Type B pancreatic cell (in vitro differentiated cells): ENCODE measurements around the gene THAP9. TPM values are rescaled to one million over a fixed set of nuclear protein-coding genes. Genes with fewer than 3 reads are reported as not detected.

Source experiments
- DNase-seq: peaks from one replicate; pipeline ENCODE4 v3.0.0; 2021; ENCODE audit warnings: mixed read lengths; ENCODE audit not compliant: unreplicated experiment; ENCODE audit errors: extremely low spot score
- H3K27ac Mint-ChIP-seq: 2 replicates; pipeline ENCODE4 v1.8.0; 2021; ENCODE audit warnings: mild to moderate bottlenecking, mixed read lengths
- H3K27me3 Mint-ChIP-seq: 2 replicates; pipeline ENCODE4 v1.8.0; 2021; ENCODE audit warnings: mixed read lengths
- H3K36me3 Mint-ChIP-seq: 2 replicates; pipeline ENCODE4 v1.8.0; 2021; ENCODE audit warnings: mixed read lengths
- H3K4me1 Mint-ChIP-seq: one replicate; pipeline ENCODE4 v1.8.0; 2021; ENCODE audit warnings: mixed read lengths; ENCODE audit not compliant: unreplicated experiment
- H3K4me3 Mint-ChIP-seq: 2 replicates; pipeline ENCODE4 v1.8.0; 2021; ENCODE audit warnings: mild to moderate bottlenecking, mixed read lengths
- H3K9me3 Mint-ChIP-seq: 2 replicates; pipeline ENCODE4 v1.8.0; 2021; ENCODE audit warnings: mixed read lengths
- total RNA-seq: library from RNA; stranded (reverse); gene quantifications from 2 replicates; pipeline ENCODE4 v1.2.1, GENCODE V29; 2021; ENCODE audit warnings: low replicate concordance
- TF ChIP-seq, protein P1 (sequence below): fragments of 200-600 bp; sonication (generic); conservative IDR thresholded peaks from 2 replicates; pipeline ENCODE4 v1.5.0; 2021; ENCODE audit warnings: antibody characterized with exemption, mild to moderate bottlenecking

THAP9 gene
- total RNA-seq, 1 donor from 2014 or later, result 8.4 TPM

DNA sequence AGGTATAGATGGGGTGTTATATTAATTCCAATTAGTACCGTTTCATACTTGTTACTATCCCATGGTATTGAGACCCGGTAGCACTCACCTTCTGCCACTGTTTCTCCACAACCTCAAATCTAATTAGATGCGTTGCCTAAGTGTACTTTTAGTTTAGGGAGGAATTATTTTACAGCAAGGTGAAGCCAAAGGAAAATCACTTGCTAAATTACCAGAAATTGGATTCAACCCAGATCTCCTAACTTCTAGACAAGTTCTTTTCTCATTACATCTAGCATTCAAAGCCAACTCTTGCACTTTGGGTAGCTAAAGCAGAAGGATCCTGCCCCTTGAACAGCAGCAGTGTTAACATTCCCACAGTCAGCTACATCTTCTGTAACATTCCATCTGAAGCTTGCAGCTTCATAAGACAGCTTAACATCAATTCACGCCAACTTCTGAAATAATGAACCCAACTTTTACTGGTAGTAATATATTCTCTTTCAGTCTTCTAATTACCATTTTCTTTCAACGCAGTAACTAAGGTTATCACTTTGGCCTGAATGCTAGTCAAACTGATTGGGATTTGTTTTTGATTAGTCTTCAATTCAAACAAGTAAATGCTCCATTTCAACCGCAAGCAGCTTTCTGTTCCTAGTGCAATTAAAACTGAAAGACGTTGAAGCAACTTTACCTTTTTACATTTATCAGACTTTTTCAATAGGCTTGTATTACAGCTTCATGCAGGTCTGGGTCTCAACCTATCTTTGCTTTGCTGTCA is 8.6 kb upstream of the THAP9 start:
- Mint-ChIP-seq H3K4me1 (peaks cover 20% of the 10 kb centered on the region), H3K27me3 (no peaks in the 10 kb centered on the region), H3K9me3 (no peaks in the 10 kb centered on the region), H3K27ac (peak overlapping the region; percentile 97), H3K36me3 (peaks cover 24% of the 10 kb centered on the region), H3K4me3 (peak overlapping the region; percentile 95)
- TF ChIP-seq, protein P1, sequence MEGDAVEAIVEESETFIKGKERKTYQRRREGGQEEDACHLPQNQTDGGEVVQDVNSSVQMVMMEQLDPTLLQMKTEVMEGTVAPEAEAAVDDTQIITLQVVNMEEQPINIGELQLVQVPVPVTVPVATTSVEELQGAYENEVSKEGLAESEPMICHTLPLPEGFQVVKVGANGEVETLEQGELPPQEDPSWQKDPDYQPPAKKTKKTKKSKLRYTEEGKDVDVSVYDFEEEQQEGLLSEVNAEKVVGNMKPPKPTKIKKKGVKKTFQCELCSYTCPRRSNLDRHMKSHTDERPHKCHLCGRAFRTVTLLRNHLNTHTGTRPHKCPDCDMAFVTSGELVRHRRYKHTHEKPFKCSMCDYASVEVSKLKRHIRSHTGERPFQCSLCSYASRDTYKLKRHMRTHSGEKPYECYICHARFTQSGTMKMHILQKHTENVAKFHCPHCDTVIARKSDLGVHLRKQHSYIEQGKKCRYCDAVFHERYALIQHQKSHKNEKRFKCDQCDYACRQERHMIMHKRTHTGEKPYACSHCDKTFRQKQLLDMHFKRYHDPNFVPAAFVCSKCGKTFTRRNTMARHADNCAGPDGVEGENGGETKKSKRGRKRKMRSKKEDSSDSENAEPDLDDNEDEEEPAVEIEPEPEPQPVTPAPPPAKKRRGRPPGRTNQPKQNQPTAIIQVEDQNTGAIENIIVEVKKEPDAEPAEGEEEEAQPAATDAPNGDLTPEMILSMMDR, result no peak
- no peak for DNase-seq

DNA sequence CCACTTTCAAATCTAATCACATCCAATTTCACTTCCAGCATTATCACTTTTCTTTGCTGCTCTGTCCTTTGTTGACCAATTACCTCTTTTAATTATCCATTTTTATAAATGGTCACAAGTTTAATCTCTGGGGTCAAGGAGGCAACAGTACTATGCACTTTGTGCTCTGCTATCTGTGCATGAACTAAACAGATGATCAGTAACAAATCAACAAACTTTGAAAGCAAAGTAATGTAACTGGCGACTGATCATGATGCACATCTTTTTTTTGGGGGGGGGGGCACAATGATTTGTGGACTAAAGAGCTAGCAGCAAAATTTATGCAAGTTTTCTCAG is 8.1 kb upstream of the THAP9 start:
- Mint-ChIP-seq H3K27ac (peak overlapping the region; percentile 97), H3K9me3 (no peaks in the 10 kb centered on the region), H3K27me3 (no peaks in the 10 kb centered on the region), H3K4me1 (peaks cover 23% of the 10 kb centered on the region), H3K36me3 (peaks cover 23% of the 10 kb centered on the region), H3K4me3 (peak overlapping the region; percentile 95)
- DNase-seq, result no peak
- TF ChIP-seq, protein P1, result no peak

DNA sequence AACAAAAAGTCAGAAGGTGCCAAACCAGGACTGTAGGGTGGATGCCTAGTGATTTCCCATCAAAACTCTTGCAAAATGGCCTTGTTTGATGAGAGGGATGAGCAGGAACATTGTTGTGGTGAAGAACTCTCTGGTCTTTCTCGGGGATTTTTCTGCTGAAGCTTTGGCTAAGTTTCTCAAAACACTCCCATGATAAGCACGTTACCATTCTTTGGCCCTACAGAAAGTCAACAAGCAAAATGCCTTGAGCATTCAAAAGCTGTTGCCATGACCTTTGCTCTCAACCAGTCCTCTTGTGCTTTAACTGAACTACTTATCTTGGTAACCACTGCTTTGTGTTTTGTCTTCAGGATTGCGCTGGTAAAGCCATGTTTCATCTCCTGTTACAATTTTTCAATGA is 6.6 kb upstream of the THAP9 start:
- peak overlapping the region; percentile 31 for H3K4me3 Mint-ChIP-seq
- H3K9me3 Mint-ChIP-seq, result no peaks in the 10 kb centered on the region
- H3K27me3 Mint-ChIP-seq, result no peaks in the 10 kb centered on the region
- TF ChIP-seq, protein P1, result no peak
- peaks cover 20% of the 10 kb centered on the region for H3K4me1 Mint-ChIP-seq
- H3K36me3 Mint-ChIP-seq, result peaks cover 23% of the 10 kb centered on the region
- H3K27ac Mint-ChIP-seq, result peak overlapping the region; percentile 13
- DNase-seq, result no peak

DNA sequence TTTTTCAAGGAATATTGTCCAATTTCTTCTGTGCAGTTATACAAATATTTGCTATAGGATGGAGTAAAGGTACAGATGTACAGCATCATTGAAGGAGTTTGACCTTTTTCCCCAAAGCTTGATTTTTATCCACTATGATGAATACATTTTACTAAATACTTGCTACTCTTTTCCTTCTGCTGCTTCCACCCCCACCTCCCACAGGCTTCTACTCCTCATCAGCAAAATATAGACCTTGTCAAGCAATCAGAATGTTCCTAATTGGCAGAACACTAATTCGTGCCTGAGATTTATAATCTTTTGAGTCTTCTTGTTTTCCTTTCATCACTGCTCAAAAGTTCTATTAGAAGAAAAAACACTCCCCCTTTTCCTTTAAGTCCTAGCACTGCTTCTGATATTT is 3.8 kb upstream of the THAP9 start:
- no peak for DNase-seq
- H3K36me3 Mint-ChIP-seq, result peaks cover 21% of the 10 kb centered on the region
- TF ChIP-seq, protein P1, result no peak
- H3K4me1 Mint-ChIP-seq, result peaks cover 15% of the 10 kb centered on the region
- H3K27me3 Mint-ChIP-seq, result no peaks in the 10 kb centered on the region
- peak overlapping the region; percentile 34 for H3K27ac Mint-ChIP-seq
- H3K4me3 Mint-ChIP-seq, result peak overlapping the region; percentile 48
- no peaks in the 10 kb centered on the region for H3K9me3 Mint-ChIP-seq

DNA sequence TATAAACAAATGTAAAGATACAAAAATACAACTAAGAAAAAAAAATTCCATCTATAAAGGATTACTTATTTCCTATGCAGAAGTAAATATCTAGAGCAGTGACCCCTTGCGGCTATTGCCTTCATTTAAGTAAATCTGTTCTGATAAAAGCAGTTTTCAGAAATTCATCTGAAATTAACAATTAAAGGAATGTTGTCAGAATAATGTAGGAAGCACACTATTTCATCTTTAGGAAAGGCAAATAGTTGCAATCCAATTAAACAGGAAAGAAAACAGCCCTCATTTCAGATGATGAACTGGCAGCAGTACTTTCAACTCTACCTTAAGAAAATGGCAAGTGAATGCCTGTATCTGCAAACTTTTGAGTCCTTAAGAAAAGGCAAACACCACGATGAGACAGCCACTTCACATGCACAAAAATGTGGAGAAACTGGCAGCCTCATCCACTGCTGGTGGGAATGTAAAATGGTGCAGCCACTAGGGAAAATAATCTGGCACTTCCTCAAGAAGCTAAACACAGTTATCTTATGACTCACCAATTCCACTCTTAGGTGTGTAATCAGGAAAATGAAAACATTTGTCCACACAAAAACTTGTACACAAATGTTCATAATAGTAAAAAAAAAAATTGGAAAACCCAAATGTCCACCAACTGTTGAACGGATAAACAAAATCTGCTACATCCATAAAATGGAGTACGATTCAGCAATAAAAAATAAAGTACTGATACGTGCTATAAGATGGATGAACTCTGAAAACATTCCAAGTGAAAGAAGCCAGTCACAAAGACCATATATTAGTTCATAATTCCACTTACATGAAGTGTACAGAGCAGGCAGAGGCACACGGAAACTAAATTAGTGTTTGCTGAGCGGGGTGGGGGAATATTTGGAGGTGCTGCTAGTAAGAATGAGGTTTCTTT is 2.0 kb upstream of the THAP9 start:
- H3K4me3 Mint-ChIP-seq, result no peak overlapping the region
- peaks cover 21% of the 10 kb centered on the region for H3K36me3 Mint-ChIP-seq
- H3K27me3 Mint-ChIP-seq, result no peaks in the 10 kb centered on the region
- H3K4me1 Mint-ChIP-seq, result peaks cover 6% of the 10 kb centered on the region
- no peak overlapping the region for H3K27ac Mint-ChIP-seq
- H3K9me3 Mint-ChIP-seq, result no peaks in the 10 kb centered on the region
- no peak for DNase-seq
- TF ChIP-seq, protein P1, result peak; percentile 68
